G401 (cell line): ENCODE data around the gene FARS2. TPM values are rescaled to one million over a fixed set of nuclear protein-coding genes. Genes with fewer than 3 reads are reported as not detected.

Experiments used
- DNase-seq: peaks from one replicate; pipeline ENCODE4 v3.0.0-alpha.2; 2015; ENCODE audit warnings: low spot score
- in situ Hi-C: cut with HindIII; loops from 2 replicates; pipeline ENCODE4 v1.10.0; 2016; ENCODE audit warnings: low sequenced_read_pairs, mixed read lengths
- total RNA-seq: library from RNA; depleted of rRNA; stranded (reverse); fragments of >200 nt; shearing (Covaris generic); gene quantifications from 2 replicates; pipeline ENCODE4 v1.2.3, GENCODE V29; 2014; rRNA removed

FARS2 gene
- total RNA-seq, 1 experiment from 2014 or later = 17.7 TPM

GRCh38 chr6:5813625-5814027 is 552.3 kb downstream of the FARS2 start:
- in situ Hi-C loops = no loop called here
- DNase-seq = no peak

- in situ Hi-C loops = no loop called here
- no peak for DNase-seq
Measured at GRCh38 chr6:5814116-5814515, 552.8 kb downstream of the FARS2 start.

- in situ Hi-C loops = no loop called here
- DNase-seq = no peak
Measured at GRCh38 chr6:5814901-5815300, 553.6 kb downstream of the FARS2 start.

GRCh38 chr6:5817869-5818268 is 556.6 kb downstream of the FARS2 start:
- no peak for DNase-seq
- in situ Hi-C loops = no loop called here

- in situ Hi-C loops = no loop called here
- no peak for DNase-seq
Measured at GRCh38 chr6:5818959-5819358, 557.6 kb downstream of the FARS2 start.

Other genes with a start within 250 kb of the FARS2 start
- gene PPP1R3G, start 176.2 kb upstream of the FARS2 start, total RNA-seq = 0.25 and 0.58 TPM in 2 replicates
- 39.1 and 55.9 TPM in 2 replicates for gene LYRM4, start 563 bp upstream of the FARS2 start, total RNA-seq